ENCODE results near the gene UBASH3A.

DNA sequence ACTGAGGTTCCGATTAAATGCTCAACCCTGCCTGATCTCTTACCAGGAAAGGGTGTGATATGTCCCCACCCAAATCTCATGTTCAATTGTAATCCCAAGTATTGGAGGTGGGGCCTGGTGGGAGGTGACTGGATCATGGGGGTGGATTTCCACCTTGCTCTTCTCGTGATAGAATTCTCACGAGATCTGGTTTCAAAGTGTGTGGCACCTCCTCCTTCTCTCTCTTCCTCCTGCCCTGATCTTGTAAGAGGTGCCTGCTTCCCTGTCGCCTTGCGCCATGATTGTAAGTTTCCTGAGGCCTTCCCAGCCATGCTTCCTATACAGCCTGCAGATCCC is 57.5 kb downstream of the UBASH3A start:
- TF ChIP-seq POLR2A (IDR thresholded peaks at IDR 0.05) (no peak), EP300 (IDR thresholded peaks at IDR 0.05) (no peak), POLR2AphosphoS5 (IDR thresholded peaks at IDR 0.05) (no peak)
- TF ChIP-seq, protein P1, sequence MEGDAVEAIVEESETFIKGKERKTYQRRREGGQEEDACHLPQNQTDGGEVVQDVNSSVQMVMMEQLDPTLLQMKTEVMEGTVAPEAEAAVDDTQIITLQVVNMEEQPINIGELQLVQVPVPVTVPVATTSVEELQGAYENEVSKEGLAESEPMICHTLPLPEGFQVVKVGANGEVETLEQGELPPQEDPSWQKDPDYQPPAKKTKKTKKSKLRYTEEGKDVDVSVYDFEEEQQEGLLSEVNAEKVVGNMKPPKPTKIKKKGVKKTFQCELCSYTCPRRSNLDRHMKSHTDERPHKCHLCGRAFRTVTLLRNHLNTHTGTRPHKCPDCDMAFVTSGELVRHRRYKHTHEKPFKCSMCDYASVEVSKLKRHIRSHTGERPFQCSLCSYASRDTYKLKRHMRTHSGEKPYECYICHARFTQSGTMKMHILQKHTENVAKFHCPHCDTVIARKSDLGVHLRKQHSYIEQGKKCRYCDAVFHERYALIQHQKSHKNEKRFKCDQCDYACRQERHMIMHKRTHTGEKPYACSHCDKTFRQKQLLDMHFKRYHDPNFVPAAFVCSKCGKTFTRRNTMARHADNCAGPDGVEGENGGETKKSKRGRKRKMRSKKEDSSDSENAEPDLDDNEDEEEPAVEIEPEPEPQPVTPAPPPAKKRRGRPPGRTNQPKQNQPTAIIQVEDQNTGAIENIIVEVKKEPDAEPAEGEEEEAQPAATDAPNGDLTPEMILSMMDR (IDR thresholded peaks at IDR 0.05) = no peak
